Ovary (tissue), 3 donors: ENCODE data around the gene GKN1.

Experiments
- POLR2A ChIP-seq: fragments of 450-650 bp; IDR thresholded peaks from one replicate; pipeline ENCODE4 v1.6.1; 2017; ENCODE audit warnings: antibody characterized with exemption, mild to moderate bottlenecking, moderate library complexity
- TF ChIP-seq, protein P1 (sequence below), 3 donors: fragments of 450-650 bp in 2 of 3; fragments of 200-600 bp in 1 of 3; IDR thresholded peaks; one replicate each; pipeline versions ENCODE4 v1.5.1 to v1.8.0; 2016 to 2022; ENCODE audit warnings: antibody characterized with exemption in 3 of 3, mild to moderate bottlenecking in 1 of 3
- donor health status: DM: no; HTN: no; CAD: no.

DNA sequence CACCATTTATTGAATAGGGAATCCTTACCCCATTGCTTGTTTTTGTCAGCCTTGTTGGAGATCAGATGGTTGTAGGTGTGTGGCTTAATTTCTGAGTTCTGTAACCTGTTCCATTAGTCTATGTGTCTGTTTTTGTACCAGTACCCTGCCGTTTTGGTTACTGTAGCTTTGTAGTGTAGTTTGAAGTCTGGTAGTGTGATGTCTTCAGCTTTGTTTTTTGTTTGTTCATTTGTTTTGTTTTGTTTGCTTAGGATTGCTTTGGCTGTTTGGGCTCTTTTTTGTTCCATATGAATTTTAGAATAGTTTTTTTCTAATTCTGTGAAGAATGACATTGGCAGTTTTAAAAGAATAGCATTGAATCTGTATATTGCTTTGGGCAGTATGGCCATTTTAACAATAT is 34.5 kb upstream of the GKN1 start:
- TF ChIP-seq, protein P1, sequence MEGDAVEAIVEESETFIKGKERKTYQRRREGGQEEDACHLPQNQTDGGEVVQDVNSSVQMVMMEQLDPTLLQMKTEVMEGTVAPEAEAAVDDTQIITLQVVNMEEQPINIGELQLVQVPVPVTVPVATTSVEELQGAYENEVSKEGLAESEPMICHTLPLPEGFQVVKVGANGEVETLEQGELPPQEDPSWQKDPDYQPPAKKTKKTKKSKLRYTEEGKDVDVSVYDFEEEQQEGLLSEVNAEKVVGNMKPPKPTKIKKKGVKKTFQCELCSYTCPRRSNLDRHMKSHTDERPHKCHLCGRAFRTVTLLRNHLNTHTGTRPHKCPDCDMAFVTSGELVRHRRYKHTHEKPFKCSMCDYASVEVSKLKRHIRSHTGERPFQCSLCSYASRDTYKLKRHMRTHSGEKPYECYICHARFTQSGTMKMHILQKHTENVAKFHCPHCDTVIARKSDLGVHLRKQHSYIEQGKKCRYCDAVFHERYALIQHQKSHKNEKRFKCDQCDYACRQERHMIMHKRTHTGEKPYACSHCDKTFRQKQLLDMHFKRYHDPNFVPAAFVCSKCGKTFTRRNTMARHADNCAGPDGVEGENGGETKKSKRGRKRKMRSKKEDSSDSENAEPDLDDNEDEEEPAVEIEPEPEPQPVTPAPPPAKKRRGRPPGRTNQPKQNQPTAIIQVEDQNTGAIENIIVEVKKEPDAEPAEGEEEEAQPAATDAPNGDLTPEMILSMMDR (IDR thresholded peaks at IDR 0.05): no peak
- no peak for TF ChIP-seq POLR2A
